HG03039 (cell line): ENCODE measurements around the gene RRH.
"Not testable (repeated sequence)": the region's sequence is repeated elsewhere in the genome, so short reads cannot be mapped to it uniquely, and the experiment has no call there.

ENCODE experiments used
- ATAC-seq: cut with Tn5 transposase; IDR thresholded peaks from one replicate; pipeline ENCODE4 v1.9.1; 2021; ENCODE audit warnings: mild to moderate bottlenecking, moderate library complexity; ENCODE audit not compliant: unreplicated experiment

The RRH gene

DNA sequence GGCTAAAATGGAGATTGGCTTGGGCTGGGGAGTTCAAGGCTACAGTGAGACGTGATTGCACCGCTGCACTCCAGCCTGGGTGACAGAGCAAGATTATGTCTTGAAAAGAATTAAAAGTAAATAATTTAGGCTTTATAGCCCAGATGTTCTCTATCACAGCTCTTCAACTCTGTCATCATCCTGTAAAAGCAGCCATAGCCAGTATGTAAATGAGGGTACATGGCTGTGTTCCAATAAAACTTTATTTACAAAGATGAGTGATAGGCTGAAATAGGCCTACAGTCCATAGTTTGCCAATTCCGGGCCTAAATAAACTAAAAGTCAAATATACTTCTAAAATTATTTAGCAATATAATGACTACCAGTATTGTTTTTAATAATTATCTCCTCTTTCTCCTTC is 9.2 kb downstream of the RRH start:
- no peak for ATAC-seq

DNA sequence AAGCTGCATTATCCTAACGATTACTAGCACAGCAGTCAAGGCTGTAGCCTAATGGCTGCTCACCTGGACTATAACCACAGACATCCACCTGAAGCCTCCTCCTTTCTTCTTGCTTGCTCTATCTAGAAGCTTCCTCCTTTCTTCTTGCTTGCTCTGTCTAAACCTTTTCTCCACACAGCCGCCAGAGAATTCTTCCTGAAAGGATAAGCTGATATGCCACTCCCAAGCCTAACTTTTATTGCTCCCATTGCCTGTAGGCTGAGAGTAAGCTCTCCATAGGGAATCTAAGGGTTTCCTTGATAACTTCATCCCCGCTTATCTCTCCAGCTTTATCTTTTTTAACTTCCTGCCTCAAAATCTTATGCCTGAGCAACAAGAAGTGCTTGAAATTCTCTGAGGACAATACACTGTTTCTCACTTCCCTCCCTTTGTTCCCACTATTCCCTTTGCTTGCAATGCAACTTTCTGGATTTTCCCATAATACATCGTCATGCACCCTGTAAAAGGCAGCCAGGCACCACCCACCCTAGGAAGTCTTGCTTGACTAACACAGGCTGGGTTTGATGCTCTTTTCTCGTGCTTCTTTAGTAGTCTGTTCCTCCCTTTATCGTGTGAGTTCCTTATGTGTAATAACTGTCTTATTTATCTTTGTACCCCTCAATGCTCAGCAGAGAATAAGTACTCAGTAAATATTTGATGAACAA is 18.8 kb downstream of the RRH start:
- ATAC-seq, result no peak

DNA sequence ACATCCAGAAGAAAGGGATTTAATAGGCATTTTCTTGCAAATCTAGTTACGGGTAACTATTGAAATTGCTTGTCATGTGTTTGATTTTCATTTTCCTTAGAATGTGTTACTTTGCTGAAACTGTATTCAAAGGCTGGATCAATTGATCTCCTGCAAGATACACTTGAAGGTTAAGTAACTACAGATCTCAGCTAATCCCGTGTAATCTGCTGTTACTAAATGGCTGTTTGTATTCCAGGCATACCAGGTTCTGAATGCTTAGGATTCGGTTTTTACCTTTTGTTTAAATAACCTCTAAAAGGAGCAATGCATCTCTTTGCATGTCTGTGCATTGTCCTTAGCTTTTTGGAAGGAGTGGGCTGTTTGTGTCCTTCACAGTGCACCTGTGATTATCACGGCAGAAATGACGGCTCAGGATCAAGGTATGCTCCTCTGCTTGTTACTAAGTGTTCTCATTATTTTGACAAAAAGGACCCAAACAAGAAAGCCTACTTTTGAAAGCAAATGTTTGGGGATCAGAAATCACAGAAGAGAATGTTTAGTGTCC is 20.2 kb downstream of the RRH start, which contains the start of gene LRIT3:
TSS of gene LRIT3 (plus strand) at position 212 of the 547 bp plus-strand sequence. CDS start at position 307, 95 bp downstream.
- ATAC-seq, result no peak

DNA sequence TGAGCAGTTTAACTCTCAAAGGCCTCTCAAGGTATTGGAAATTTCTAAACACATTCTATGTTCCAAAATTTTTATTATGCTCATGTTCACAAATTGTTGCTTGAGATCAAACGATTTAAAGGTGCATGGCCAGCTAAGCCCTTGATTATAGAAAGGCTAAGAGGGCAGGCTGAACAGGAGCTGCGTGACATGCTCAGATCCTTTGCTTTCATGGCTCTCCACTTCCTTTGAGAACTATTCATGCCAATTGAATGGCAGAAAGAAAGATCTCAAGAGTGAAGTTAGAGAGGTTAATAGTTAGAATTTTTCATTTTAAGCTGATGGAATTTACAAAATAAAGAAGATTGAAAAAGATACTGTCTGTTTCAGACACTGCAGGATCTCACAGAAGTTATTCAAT is 20.7 kb downstream of the RRH start:
- no peak for ATAC-seq

DNA sequence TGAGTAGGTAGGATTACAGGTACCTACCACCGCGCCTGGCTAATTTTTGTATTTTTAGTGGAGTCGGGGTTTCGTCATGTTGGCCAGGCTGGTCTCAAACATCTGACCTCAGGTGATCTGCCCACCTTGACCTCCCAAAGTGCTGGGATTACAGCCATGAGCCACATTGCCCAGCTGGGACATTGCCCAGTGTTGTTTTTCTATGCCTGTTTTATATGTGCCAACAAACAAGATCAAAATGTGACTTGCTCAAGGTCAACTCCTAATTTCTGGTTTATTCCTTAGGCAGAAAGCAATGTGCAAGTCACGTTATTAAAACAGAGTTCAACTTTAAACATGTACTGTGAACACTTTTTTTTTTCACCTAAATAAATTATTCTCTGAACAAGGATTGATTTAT is 22.8 kb downstream of the RRH start:
- no peak for ATAC-seq

DNA sequence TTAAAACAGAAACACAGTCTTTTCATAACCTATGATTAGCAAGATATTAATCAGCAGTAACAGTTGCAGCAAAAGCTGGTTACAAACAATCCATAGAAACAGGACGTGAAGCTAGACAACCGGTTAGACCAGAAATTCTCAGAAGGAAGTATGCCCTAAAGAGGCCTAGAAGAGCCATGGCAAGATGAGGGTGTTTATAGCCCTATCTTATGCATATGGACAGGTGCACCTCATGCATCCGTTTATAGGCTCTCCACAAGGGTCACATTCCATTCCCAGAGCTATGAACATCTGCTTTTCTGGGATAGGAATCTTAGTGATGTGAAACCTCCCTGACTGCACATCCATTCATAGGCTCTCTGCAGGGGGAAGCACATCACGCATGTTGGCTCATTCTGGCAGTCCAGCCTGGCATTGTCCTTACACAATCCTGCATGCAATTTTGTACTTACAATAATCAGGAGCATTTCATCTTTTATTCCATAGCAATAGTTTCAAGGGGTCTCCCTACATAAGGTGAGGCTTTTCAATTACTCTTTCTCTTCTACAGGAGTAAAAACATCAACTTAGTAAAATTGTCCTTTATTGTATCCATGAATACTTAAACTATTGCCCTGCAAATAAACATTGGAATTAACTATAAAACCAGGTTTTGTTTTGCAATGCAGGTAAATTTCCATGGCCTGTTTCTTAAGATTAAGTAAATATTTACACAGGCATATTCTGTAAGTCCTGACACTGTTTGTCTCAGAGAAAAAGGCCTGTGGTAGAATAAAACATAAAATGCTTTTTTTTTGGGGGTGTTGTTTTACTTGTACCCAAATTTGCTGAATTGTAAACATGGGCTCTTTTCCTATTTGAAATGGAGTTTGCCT is 31.9 kb downstream of the RRH start:
- not testable (repeated sequence) for ATAC-seq

DNA sequence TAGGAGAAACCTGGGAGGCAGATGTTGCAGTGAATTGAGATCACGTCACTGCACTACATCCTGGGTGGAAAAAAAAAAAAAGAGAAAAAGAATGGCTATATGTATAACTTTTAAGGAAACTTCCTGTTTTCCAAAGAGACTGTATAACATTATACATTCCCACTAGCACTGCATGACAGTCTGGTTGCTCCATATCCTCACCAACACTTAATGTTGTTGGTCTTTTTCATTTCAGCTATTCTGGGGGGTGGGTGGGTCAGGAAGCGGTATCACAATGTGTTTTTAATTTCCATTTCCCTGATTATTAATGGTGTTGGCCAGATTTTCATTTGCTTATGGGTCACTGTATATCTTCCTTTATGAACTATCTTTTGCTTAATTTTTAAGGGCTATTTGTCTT is 33.5 kb downstream of the RRH start:
- no peak for ATAC-seq

DNA sequence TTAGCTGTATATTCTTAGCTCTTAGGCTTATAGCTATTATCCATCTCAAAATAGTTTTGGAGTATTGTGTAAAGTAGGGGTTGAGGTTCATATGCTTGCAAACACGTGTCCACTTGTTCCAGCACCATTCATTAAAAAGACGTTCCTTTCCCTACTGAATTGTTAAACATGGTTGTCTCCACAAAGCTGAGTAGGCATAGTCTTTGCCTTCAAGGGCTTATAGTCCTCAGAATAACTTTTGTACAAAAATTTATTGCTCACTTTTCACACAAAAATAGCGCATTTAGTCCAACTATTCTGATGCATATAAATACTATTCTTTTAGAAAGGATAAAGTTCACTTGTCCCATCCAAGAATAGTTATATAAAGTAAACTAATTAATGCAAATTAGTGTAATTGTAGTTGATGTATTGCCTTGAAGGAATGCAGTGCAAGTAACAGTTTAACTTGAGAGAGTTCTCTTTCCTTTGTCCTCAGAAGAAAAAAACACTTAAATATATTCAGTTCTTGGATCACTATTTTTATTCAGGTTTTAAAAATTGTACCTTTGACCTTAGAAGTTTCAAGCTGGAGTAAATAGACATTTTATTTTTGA is 34.2 kb downstream of the RRH start:
- ATAC-seq, result no peak

DNA sequence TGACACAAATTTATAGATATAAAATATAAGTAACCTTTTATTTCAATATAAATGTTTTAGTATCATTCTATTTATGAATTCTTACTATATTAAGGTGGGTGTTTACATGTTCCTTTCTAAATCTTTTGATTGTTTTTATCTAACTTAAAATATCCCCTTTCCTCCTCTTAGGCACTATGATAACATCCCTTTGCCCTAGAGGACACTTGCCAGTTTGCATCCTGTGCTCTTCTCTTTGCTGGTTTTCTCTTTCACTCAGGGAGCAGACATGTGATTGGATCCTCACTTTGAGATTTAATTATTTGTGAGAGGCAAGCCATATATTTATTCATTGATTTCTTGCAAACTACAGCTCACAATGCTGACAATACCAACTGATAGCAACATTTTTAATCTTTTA is 36.4 kb downstream of the RRH start:
- no peak for ATAC-seq

DNA sequence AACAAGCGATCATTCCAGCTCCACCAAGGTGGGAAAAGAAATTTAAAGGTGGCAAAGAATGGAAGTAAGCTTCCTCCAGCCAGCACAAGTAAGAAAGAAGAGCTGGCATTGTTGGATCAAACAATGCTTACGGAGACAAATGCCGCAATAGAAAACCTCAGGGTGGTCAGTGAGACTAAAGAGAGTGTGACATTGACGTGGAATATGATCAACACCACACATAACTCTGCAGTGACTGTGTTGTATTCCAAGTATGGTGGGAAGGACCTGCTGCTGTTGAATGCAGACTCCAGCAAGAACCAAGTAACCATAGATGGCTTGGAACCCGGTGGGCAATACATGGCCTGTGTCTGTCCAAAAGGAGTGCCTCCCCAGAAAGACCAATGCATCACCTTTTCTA is 42.3 kb downstream of the RRH start:
- no peak for ATAC-seq

DNA sequence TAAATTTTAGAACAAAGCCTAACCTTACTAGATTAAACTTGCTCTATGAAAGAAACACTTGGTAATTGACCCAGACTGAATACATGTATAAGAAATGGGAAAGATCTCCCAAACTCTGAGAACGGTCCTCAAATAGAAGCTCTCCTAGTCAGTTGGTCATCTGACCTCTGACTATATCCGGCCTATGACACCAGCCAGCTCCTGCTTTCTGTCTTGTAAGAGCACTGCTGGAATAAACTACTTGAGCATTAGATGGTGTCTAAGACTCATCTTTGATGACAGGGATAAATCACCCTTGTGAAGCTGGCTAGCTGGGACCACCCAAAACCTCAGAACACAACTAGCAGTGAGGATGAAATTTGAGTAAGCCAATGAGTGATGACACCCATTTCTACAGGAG is 44.3 kb downstream of the RRH start:
- ATAC-seq, result no peak

DNA sequence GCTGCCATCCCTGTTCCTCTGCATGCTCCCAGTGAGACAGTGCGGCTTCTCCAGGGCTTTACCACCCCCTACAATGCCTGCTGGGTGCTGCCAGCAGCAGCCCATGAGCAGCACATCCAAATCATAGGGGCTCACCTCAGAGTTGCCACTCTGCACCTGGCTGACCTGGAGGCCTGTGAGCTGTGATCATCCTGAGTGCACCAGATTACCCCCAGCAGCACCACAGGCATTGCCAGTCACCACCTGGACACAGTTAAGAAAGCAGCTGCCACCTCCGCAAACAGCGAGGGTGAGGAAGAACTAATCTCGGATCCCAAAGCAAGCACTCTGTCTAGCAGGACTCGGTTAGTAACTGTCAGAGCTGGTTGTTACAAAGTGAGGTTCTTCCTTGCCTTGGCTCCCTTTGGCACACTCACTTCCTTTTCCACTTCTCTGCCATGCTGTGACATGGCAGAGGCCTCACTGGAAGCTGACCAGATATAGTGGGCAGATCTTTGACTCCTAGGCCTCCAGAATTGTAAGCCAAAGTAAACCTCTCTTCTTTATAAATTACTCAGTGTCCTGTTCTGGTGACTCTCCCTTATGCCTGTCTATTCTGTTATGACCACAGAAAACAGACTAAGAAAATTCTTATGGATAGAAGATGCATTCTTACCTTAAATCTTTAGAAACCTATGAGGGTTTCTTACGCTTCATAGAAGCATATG is 45.3 kb downstream of the RRH start:
- ATAC-seq, result no peak

DNA sequence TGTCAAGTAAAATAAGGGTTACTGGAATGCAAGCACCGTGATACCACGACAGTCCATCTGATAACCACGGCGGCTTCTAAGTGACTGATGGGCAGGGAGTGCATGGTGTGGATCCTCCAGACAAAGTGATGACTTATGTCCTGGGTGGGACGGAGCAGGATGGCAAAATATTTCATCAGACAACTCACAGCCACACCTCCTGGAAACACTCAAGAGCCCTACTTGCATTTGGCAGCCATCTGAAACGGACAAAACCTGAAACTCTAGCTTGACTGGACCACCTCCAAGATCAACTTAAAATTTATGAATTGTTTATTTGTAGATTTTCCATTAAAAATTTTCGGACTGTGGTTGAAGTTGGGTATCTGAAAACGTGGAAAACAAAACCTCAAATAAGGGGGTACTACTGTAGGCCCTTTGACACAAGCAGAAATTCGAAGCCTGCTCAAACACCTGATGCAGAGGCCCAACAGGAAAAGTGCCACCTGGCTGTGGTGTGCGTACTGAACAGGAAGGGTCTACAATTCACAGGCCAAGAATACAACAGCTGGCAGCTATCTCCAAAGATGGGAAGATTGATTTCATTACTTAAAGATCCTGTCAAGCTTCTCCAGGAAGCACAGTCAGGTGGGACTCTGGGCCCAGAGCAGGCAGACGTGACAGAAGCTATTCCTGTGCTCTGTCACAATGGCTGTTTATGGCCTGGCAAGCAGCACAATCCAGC is 46.2 kb downstream of the RRH start:
- no peak for ATAC-seq

DNA sequence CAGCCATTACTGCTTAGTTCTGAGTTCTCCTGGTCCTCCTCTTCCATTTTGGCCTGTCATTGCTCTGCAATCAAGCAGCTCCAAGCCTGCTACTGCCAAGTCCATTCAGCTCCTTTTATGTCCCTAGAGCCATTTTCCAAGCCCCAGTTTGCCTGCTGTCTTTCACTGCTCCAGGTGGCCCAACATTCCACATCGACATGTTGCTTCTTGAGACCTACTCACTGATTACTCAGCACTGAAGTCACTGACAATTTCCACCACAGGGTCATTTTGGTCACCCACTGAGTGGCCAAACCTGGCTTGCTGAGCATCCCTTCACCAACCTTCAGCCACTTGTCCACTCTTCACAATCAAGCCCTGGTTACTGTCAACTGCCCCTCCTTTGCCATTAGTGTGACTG is 47.3 kb downstream of the RRH start:
- ATAC-seq, result no peak

DNA sequence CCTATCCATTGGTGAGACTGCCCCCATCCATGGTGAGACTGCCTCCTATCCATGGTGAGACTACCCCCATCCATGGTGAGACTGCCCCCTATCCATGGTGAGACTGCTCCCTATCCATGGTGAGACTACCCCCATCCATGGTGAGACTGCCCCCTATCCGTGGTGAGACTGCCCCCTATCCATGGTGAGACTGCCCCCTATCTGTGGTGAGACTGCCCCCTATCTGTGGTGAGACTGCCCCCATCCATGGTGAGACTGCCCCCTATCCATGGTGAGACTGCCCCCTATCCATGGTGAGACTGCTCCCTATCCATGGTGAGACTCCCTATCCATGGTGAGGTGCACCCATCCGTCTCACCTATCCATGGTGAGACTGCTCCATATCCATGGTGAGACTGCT is 47.8 kb downstream of the RRH start:
- not testable (repeated sequence) for ATAC-seq

DNA sequence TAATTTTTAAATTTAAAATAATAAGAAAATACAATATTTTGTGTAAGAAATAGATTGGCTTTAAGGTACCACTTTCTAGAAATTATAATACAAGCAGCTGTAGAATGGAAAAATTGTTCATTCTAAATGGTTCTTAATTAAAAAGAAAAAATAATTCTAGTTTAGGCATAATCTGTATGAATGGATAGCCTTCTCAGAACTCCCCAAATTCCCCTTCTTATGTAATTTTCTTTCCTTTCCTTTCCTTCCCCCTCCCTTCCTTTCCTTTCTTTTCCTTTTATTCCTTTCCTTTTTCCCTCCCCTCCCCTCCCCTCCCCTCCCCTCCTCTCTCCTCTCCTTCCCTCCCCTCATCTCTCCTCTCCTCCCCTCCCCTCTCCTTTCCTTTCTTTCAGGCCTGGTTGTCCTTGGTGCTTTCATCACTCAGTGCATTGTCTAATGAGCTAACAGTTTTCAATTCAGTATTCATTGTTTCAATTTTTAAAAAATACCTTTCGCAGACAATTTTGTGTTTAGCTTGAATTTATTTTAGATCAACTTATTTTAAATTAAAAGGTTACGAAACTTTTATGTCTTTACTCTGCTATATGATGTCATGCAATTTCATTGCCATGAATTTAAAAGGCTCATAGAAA is 49.0 kb downstream of the RRH start:
- no peak for ATAC-seq

DNA sequence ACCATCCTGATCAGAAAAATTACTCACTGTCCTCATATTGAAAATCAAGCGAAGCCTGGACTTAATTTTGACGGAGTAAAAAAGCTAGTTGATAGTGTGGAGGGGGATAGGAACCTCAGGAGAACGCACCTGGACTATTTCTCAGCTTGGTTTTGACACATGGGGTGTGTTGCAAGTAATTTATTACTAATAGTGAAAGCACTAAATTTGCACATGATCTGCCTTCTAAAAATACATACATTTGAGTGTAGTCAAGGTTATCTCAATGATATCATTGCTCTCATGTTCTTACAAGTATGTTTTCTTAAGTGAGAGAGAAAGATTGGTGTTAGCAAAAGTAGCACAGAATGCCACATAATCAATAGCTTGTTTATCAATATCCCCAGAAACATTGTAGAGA is 49.6 kb downstream of the RRH start:
- ATAC-seq, result peak; percentile 76

DNA sequence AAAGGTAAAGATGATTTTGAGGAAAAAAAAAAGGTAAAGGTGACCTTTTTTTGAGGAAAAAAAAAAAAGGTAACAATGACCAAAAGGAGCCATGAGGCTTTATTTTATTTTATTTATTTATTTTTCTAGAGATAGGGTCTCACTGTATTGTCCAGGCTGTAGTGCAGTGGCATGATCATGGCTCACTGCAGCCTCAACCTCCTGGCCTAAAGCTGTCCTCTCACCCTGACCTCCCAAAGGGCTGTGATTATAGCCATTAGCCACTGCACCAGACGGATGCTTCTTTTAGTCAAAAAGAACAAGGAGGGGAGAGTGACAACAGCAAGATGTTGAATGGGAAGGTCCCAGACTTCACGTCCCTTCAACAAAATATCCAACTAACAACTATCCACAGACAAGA is 50.6 kb downstream of the RRH start:
- no peak for ATAC-seq

DNA sequence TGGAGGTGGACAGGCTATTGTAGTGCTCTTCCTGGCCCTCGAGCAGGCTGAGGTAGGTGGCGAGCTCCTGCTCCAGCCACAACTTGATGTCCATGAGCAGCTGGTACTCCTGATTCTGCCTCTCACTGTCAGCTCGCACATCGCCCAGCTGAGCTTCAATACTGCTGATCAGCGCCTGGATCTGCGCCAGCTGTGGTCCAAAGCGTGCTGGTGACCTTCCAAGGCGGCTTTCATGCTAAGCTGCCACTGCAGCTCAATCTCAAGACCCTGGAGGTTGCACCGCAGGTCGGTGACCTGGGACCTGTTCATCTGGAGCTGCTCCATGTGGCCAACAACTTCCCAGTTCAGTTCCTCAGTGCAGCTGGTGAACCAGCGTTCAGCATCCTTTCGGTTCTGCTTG is 51.3 kb downstream of the RRH start:
- no peak for ATAC-seq
